Activated CD8-positive, alpha-beta memory T cell treated with anti-CD3 and anti-CD28 coated beads for 24 hours (primary cell): ENCODE measurements around the gene PRXL2B.
"Not testable (repeated sequence)": the region's sequence is repeated elsewhere in the genome, so short reads cannot be mapped to it uniquely, and the experiment has no call there.

Experiments used
- DNase-seq: peaks from one replicate; pipeline ENCODE4 v3.0.0-alpha.2; 2020

PRXL2B gene

GRCh38 chr1:2625311-2625710 lies 38.7 kb downstream of the PRXL2B start:
- DNase-seq: no peak

DNA sequence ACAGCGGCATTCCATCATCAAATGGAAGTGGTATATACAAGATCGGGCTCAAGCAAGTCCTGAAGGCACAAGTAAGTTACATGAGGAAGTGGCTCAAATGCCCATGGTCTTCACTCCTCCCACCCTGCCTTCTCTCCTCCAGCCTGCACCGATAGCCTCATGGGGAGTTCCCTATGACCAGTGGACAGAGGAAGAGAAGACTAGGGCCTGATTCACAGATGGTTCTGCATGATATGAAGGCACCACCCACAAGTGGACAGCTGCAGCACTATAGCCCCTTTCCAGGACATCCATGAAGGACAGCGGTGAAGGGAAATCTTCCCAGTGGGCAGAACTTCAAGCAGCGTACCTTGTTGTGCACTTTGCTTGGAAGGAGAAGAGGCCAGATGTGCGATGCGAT lies 39.2 kb downstream of the PRXL2B start:
- DNase-seq: not testable (repeated sequence)

DNA sequence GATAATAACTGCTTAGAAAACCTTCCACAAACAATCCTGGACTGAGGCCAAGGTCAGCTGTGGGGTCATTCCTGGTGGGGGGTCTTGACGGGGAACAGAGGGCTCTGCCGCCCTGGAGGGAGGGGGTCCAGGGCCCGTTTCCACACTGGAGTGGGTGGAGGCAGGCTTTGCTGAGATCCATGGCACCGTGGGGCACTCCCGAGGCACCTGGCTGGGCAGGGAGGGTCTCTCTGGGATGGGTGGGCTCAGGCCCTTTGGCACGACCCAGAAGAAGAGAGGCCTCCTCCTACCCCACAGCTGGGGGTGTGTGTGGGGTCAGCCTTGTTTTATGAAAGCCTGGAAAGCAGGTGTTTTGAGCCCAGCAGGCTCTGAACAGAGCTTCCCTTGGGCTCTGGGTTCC lies 41.2 kb downstream of the PRXL2B start:
- DNase-seq: no peak

DNA sequence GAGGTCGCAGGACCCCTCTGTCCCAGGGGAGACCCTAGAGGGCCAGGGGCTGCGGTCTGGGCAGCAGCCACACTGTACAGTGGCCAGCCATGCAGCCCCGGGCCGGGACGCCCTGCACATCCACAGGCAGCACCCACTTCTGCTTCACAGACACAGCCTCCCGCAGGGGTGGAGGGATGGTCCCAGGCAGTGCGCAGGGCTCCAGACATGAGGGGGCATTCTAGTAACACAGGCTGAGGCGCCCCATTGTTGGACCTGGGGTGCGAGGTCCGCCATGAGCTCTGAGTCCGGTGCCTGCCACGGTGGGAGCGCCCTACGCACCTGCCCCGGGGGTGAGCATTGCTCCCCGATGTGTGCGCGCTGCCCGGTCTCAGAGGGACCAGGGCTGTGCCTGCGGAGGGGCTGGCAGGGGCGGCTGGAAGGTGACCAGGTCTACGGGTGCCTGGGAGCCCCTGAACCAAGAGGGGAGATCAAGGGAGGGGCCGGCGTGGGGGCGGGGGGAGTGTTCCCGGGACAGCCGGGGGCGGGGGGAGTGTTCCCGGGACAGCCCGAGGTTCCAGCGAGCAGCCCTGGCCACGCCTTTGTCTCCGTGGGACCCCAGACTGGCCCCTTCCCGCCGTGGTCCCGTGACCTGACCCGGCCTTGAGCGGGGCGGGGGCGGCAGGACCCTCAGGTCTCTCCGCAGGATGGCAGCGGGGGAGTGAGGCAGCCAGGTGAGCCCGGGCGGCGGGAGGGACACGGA lies 41.8 kb downstream of the PRXL2B start:
- DNase-seq: no peak

- DNase-seq: no peak
These were observed 42.5 kb downstream of the PRXL2B start for GRCh38 chr1:2628933-2629626.

GRCh38 chr1:2629627-2630497 lies 43.3 kb downstream of the PRXL2B start:
- DNase-seq: no peak

DNA sequence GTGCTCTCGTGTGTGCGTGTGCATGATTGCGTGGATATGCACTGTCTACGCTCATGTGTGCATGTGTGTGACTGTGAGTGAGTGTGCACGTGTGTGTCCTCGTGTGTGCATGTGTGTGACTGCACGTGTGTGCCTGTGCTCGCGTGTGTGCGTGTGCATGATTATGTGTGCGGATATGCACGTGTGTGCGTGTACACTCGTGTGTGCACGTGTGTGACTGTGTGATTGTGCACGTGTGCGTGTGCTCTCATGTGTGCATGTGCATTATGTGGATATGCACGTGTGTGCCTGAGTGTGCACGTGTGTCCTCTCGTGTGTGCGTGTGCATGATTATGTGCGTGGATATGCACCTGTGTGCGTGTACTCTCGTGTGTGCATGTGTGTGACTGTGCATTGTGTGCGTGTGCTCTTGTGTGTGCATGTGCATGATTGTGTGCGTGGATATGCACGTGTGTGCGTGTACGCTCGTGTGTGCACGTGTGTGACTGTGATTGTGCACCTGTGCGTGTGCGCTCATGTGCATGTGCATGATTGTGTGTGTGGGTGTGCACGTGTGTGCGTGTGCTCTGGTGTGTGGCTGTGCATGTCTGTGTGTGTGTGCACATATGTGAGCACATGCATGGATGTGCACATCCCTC lies 44.0 kb downstream of the PRXL2B start:
- no peak for DNase-seq

DNA sequence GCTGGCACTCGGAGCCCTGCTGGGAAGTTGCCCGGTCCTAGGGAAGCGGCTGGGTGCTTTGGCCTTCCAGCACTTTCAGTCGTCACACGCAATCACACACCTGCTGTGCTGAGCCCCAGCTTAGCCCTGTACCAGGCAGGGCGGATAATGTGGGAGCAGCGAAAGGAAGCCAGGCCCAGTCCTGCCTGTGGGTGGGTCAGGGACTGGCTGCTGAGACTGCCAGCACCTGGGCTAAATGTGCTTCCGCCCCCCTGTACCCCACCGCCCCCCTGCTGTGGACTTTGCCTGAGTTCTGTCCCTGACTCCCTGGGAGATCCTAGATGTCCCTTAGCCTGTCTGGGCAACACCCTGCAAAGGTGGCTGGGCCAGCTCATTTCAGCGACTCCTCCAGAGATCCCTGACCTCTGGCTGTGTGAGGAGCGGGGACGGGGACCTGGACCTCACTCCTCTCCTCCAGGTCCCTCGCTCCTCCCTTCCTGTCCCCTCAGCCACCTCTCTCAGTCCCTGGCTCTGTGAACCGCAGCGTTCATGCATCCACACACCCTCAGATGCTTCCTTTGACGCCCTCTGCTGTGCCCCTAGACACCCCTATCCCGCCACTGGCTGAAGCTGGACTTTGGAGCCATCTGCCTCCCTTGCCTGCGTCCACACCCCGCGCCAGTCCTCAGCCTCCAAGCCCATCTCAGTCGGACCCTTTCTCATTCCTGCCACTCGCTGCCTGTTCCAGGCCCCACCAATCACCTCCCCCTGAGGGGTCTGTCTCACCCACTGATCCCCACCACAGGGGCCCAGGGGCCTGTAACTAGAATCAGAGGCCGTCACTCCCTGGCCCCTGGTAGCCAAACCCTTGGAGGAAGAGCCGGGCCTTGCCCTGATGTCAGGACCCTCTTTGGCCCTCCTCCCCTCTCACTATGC lies 44.8 kb downstream of the PRXL2B start:
- DNase-seq: no peak

DNA sequence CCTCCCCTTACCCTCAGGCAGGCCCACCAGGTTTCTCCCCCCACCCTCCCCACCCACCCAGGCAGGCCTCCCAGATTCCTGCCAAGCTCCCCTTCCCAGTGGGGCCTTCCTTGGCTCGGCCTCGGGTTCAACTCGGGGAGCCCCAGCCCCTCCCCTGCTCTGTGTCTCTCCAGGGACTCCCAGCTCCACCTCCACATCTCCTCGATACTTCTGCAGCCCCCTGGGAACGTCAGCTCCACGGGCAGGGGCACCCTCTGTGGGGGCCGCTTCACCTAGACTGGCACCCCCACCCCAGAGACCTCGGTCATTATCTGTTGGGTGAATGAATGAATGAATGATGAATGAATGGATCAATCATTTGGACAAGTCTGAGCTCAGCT lies 45.5 kb downstream of the PRXL2B start:
- DNase-seq: no peak

GRCh38 chr1:2632561-2633361 lies 46.2 kb downstream of the PRXL2B start, which contains the start of gene MMEL1:
TSS of gene MMEL1 (minus strand) at chr1:2633016. CDS start at chr1:2629484, 3,532 bp downstream.
- peak; percentile 41 for DNase-seq

- no peak for DNase-seq
These were observed 46.9 kb downstream of the PRXL2B start for GRCh38 chr1:2633366-2633935.

GRCh38 chr1:2633936-2634491 lies 47.4 kb downstream of the PRXL2B start:
- DNase-seq: peak; percentile 49

DNA sequence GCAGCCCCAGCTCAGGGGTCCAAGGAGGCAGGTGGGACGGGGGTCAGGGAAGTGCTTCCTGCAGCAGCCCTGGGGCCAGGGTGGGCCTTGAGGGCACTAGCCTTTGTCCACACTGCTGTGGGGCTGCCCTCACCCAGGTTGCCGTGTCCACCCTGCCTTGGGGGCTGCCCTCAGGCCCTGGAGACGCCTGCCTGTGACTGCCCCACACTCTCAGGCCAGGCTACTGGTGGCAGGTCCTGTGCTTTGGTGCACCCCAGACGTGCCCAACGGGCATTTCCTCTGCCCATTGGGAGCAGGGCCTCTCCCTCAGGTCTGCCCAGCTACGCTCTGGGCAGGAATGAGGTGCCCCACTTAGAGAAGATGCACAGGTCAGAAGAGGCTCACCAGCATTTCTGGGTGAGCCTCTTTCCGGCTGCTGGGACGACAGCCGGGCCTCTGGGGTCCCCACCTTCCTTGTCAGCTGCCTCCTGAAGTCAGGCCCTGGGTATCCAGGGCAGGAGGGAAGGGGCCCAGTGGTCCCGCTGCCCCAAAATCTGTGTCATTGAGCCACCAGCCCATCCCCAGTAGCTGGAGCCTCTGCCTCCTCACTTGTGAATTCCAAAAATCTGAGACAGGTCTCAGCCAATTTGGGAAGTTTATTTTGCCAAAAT lies 48.9 kb downstream of the PRXL2B start:
- peak; percentile 48 for DNase-seq

- peak; percentile 55 for DNase-seq
These were observed 50.2 kb downstream of the PRXL2B start for GRCh38 chr1:2636733-2637132.

GRCh38 chr1:2637442-2638145 lies 51.0 kb downstream of the PRXL2B start:
- peak; percentile 49 for DNase-seq

DNA sequence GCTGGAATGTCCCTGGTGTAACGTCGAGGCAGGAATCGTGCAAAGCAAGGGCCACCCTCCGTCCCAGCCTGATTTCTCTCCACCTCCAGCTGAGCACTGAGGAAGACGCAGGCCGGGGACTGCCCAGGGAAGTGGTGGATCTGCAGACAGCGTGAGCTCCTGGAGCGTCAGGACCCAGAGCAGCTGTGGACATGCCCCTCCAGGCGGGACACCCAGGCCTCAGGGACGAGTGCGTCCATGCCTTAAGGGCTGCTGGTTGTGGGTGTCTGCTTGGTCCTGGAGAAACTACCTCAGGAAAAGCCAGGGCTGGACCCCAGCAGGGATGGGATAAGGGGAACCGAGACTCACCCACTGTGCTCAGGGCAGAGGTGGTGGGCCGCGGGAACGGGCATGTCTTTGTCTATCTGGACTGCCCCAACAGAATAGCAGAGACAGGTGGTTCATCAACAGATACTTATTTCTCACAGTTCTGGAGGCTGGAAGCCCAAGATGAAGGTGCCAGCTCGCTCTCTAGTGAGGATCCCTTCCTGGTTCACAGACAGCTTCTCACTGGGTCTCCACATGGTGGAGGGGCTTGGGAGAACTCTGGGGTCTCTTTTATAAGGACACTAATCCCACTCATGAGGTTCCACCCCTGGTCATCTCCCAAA lies 52.0 kb downstream of the PRXL2B start:
- peak; percentile 55 for DNase-seq

DNA sequence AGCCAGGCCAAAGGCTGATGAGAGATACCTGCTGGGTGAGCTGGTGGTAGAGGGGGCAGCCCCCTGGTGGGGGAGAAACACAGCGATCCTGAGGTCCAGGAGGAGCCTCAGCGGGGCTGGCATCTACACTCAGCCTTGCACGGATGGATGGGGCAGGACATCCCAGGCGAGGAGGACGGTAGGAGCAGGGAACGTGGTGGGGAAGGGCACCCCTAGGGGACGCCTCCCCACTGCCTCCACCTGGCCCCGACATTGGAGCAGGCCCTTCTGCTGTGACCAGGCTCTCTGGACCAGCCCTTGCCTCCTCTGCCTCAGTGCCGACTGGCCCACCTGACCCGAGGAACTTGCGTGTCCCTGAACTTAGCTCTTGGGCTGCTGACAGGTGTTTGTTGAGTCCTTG lies 52.6 kb downstream of the PRXL2B start:
- DNase-seq: no peak
